HG02642 (cell line): ENCODE results near the gene MAMDC4.
"Not testable (repeated sequence)": the region's sequence is repeated elsewhere in the genome, so short reads cannot be mapped to it uniquely, and the experiment has no call there.

Experiments
- ATAC-seq: cut with Tn5 transposase; IDR thresholded peaks from one replicate; pipeline ENCODE4 v1.9.1; 2021; ENCODE audit warnings: mild to moderate bottlenecking; ENCODE audit not compliant: unreplicated experiment, poor library complexity

The MAMDC4 gene

DNA sequence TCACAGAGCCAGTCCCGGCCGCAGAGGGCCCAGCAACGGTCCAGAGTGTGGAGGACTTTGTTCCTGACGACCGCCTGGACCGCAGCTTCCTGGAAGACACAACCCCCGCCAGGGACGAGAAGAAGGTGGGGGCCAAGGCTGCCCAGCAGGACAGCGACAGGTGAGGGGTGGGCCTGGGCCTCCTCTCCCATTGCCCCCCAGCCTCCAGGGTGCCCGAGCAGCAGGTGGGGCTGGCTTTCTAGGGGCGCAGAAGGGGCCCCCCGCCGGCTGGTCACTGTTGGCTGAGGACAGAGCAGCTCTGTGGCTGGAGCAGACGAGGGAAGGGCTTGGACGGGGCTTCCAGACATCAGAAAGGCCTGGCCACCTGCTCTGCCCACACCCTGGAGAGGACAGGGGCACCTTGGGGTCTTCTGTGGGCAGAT is 14.3 kb upstream of the MAMDC4 start:
- ATAC-seq = not testable (repeated sequence)

- no peak for ATAC-seq
Observed at GRCh38 chr9:136838314-136839228, 13.6 kb upstream of the MAMDC4 start.

- no peak for ATAC-seq
Observed at GRCh38 chr9:136839229-136840139, 12.7 kb upstream of the MAMDC4 start.

GRCh38 chr9:136840140-136840876 is 11.8 kb upstream of the MAMDC4 start:
- no peak for ATAC-seq

DNA sequence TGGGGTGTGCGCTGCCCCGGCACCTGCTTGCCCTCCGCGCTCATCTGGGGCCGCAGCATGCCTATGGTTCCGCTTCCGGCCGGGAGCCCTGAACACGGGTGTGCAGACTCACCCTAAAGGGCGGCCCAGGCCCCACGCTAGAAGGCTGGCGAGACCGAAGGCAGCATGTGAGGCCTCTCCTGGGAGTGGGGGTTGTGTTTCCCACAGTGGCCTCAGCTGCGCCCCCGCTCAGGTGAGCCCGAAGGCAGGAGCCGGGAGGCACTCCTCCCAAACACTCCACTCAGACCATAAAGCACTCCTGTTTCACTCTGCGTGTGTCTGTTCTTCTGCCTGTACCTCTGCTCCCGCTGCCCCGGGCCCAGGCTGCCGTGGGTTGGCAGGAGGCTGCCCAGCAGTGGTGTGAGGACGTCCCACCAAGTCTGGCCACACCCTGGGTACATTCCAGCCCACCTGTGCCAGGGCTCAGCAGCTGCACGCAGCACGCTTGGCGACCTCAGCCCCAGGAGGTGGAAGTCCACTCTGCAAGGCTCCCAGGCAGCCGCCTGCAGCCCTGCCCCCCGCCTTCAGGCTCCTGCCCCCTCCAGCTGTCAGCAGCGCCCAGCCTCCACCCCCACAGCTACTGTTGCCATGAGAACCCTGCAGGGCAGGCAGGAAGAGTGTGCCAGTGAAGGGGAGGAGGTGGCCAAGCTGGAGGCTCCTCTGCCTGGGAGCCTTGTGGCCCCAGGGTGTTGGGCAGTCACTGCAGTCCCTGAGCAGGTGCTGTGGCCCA is 11.1 kb upstream of the MAMDC4 start:
- no peak for ATAC-seq

DNA sequence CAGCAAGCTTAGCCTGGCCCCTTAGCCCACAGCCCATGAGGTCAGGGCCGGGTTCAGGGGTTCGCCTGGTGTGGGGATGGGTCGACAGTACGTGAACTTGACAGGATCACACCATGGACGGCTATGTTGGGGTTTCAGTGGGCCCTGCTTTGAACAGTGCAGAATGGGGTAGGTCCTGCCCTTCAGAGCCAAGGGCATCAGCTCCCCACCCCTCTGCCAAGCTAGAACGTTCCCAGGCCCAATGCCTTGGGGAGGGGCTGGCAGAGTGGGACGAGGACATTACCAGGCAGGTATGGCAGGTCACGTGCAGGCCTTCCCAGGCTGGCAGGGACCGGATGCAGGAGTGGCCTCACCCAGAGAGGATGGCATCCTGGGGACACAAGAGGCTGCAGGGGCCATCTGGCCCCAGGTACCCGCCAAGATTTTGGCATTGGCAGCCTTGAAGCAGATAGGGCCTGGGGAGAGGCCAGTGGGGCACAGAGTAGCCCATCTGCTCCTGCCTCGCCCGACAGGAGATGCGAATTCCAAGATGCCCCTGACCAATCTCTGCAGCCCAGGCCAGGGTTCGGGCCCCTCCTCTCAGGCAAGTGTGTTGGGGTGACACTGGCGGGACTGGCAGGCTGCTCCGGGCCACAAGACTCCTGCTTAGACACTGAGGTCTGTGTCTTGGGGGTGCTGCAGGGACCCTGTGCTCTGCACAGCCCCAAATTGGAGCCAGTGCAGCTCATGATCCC is 10.3 kb upstream of the MAMDC4 start:
- not testable (repeated sequence) for ATAC-seq

DNA sequence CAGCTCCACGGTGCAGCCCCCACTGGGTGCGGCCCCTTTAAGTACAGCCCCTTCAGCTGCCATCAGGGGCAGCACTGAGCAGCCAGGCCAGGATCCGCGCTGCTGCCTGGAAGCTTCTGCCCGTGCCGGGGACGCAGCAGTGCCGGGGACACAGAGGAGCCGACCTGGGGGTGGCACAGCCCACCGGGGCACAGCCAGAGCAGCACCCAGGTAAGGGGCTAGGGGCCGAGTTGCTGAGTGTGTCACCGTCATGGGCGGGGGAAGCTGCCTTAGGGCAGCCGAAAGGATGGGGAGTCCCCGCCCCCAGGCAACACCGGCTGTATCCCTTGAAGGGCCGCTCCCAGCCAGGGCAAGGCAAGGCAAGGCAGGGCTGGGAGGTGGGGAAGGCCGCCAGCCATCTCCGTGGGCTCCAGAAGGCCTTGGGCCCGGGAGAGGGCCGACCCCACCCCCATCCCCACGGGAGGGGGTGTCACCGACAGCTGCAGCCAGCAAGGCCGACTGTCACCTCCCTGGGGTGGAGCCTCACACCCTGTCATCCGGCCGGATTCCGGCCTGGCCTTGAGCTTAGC is 9.7 kb upstream of the MAMDC4 start, which contains the start of gene AJM1:
Gene AJM1 (plus strand): TSS at position 99 of the 569 bp plus-strand sequence. CDS start 1,937 bp downstream, outside the sequence.
- peak; percentile 66 for ATAC-seq

GRCh38 chr9:136843159-136843800 is 8.9 kb upstream of the MAMDC4 start:
- not testable (repeated sequence) for ATAC-seq

- ATAC-seq = not testable (repeated sequence)
Observed at GRCh38 chr9:136843801-136844740, 8.1 kb upstream of the MAMDC4 start.

GRCh38 chr9:136844761-136845464 is 7.2 kb upstream of the MAMDC4 start:
- no peak for ATAC-seq

- no peak for ATAC-seq
Observed at GRCh38 chr9:136845465-136846260, 6.5 kb upstream of the MAMDC4 start.

DNA sequence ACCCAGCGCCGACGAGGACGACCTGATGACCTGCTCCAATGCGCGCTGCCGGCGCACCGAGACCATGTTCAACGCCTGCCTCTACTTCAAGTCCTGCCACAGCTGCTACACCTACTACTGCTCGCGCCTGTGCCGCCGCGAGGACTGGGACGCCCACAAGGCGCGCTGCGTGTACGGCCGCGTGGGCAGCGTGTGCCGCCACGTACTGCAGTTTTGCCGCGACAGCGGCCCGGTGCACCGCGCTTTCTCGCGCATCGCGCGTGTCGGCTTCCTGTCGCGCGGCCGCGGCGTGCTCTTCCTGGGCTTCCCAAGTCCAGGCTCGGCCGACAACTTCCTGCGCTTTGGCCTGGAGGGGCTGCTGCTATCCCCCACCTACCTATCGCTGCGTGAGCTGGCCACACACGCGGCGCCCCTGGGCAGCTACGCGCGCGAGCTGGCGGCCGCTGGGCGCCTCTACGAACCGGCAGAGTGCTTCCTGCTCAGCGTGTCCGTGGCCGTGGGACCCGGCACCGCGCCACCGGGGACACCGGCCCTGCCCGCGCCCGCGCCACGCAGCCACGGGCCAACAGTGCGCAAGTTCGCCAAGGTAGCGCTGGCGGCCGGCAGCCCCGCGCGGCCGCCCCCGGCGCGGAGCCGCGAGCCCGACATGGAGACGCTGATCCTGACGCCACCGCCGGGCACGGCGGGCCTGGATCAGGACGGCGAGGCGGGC is 5.6 kb upstream of the MAMDC4 start:
- no peak for ATAC-seq

- ATAC-seq = no peak
Observed at GRCh38 chr9:136847088-136847825, 4.9 kb upstream of the MAMDC4 start.

GRCh38 chr9:136847826-136848392 is 4.2 kb upstream of the MAMDC4 start:
- no peak for ATAC-seq
